AG04449 (cell line): ENCODE data around the gene NCMAP.
"Not testable (repeated sequence)": the region's sequence is repeated elsewhere in the genome, so short reads cannot be mapped to it uniquely, and the experiment has no call there.

ENCODE experiments used
- CTCF ChIA-PET: fragments of 350-600 bp; formaldehyde crosslinking; extraction: SDS; loops from one replicate; lab custom pipeline; 2021; ENCODE audit warnings: antibody characterized with exemption; lab: Yijun Ruan, JAX
- POLR2A ChIA-PET: fragments of 400-600, 350-600 bp; formaldehyde crosslinking; extraction: SDS; loops from one replicate; lab custom pipeline; 2020; ENCODE audit warnings: antibody characterized with exemption, inconsistent platforms; lab: Yijun Ruan, JAX
- DNase-seq: peaks from one replicate; pipeline ENCODE4 v3.0.0-alpha.2; 2010; ENCODE audit warnings: low read depth, low spot score
- H3K4me3 ChIP-seq: 2 replicates; pipeline ENCODE4 v1.5.1; 2011; ENCODE audit warnings: low read depth, mild to moderate bottlenecking, control low read depth, low read length
- CTCF ChIP-seq: IDR thresholded peaks from one replicate; pipeline ENCODE4 v1.5.1; 2011; ENCODE audit warnings: mild to moderate bottlenecking, moderate library complexity, low read length, control low read depth, inconsistent platforms; ENCODE audit not compliant: insufficient read depth; ENCODE audit errors: missing control alignments

The NCMAP gene

GRCh38 chr1:24528744-24529143 is 27.1 kb upstream of the NCMAP start:
- POLR2A ChIA-PET = no interaction called here
- TF ChIP-seq CTCF = no peak
- no peak overlapping the region for H3K4me3 ChIP-seq
- no peak for DNase-seq
- CTCF ChIA-PET = interaction anchor here (0.9 to 7.2 kb wide), 10 partner anchors 11 to 329 kb away, joined by 3 to 70 read pairs (median 8); partner anchors contain the start of gene RCAN3

- CTCF ChIA-PET = interaction anchor here (0.9 to 7.2 kb wide), 7 partner anchors 11 to 329 kb away, joined by 3 to 70 read pairs (median 4); no protein-coding TSS in a partner anchor
- POLR2A ChIA-PET, H3K4me3 ChIP-seq: not testable (repeated sequence)
Observed at GRCh38 chr1:24529292-24529691, 26.6 kb upstream of the NCMAP start.

GRCh38 chr1:24535021-24535424 is 20.9 kb upstream of the NCMAP start:
- TF ChIP-seq CTCF = no peak
- no peak for DNase-seq
- no peak overlapping the region for H3K4me3 ChIP-seq
- ChIA-PET POLR2A (no interaction called here), CTCF (interaction anchor here (1.0 to 1.8 kb wide), 4 partner anchors 9 to 336 kb away, joined by 3 to 16 read pairs (median 6); no protein-coding TSS in a partner anchor)

More at GRCh38 chr1:24529292-24529691, 26.6 kb upstream of the NCMAP start:
- DNase-seq = not testable (repeated sequence)

- POLR2A ChIA-PET = no interaction called here
- no peak overlapping the region for H3K4me3 ChIP-seq
- TF ChIP-seq CTCF = no peak
- CTCF ChIA-PET = interaction anchor here (1.0 to 1.8 kb wide), 4 partner anchors 9 to 336 kb away, joined by 3 to 16 read pairs (median 6); no protein-coding TSS in a partner anchor
- DNase-seq = no peak
Observed at GRCh38 chr1:24535778-24536177, 20.1 kb upstream of the NCMAP start.

GRCh38 chr1:24536391-24536840 is 19.5 kb upstream of the NCMAP start:
- H3K4me3 ChIP-seq = no peak overlapping the region
- CTCF ChIA-PET = interaction anchor here (1.4 to 1.8 kb wide), 3 partner anchors 10 to 337 kb away, joined by 3 to 16 read pairs (median 9); no protein-coding TSS in a partner anchor
- POLR2A ChIA-PET = no interaction called here
- DNase-seq = no peak
- no peak for TF ChIP-seq CTCF

- POLR2A ChIA-PET = no interaction called here
- no peak overlapping the region for H3K4me3 ChIP-seq
- DNase-seq = no peak
- CTCF ChIA-PET = interaction anchor here (1.0 to 4.1 kb wide), 6 partner anchors 12 to 341 kb away, joined by 3 to 22 read pairs (median 4); no protein-coding TSS in a partner anchor
- TF ChIP-seq CTCF = no peak
Observed at GRCh38 chr1:24540051-24540905, 15.6 kb upstream of the NCMAP start.
